GM18499 (cell line): ENCODE results near the gene CYP8B1.

ENCODE experiments used
- ATAC-seq: cut with Tn5 transposase; IDR thresholded peaks from one replicate; pipeline ENCODE4 v1.9.1; 2021; ENCODE audit warnings: moderate number of reproducible peaks; ENCODE audit not compliant: insufficient read depth, unreplicated experiment

CYP8B1 gene

GRCh38 chr3:42855547-42856380 is 19.9 kb downstream of the CYP8B1 start:
- no peak for ATAC-seq

DNA sequence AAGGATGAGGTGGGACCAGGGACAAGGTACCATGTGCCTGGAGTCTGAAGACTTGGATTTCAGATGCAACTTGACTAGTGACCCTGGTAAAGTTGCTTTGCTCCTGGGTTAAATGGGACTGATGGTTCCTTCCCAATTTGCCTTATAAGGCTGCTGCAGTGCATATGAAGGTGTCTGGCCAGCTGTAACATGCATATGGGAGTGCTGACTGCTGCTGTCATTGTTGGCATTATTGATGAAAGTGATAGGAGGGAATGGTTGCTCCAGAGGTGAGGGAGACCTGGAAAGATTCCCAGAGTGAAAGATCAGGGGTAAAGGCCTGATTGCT is 20.5 kb downstream of the CYP8B1 start:
- no peak for ATAC-seq

DNA sequence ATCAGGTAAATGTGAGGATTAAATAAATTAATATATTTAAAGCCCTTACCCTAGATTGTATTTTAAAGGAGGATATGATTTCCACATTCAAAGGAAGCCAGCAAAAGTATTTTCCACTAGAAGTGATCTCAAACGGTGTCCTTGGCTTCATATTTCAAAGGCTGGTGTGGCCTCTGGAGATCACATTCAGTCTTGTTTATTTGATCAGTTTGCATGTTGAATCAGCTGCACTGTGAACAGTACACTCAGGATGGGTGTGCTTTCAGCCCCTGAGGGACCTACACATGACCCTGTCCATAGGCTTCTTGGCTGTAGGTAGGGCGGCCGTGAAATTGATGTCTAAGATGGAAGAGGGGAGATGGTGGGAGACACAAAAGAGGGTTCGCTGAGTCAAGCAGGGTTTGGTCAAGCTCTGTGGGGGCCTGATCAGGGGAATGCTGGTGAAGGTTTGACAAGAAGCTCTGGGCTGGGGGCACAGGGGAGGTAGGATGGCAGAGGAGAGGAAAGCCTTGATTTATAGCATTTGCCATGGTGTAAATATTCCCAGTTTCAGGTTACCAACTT is 21.9 kb downstream of the CYP8B1 start:
- ATAC-seq = no peak

GRCh38 chr3:42853056-42853455 is 22.6 kb downstream of the CYP8B1 start:
- ATAC-seq = no peak

DNA sequence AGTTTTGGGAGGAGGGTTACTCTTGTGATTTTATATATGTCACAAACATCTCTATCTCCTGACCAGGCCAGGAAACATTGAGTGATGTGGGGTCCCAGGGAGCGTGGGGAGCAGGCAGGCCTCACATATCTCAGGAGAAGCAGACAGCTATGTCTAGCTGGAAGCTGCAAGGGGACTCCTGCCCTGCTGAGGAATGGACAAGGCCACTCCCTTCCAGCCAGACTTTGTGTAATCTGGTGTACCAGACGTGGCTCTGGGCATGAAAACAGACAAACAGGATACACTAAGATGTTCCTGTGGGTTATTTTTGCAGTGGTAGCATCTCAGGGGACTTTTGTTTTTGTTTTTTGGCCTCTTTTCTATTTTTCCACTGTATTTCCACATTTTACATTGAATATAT is 23.2 kb downstream of the CYP8B1 start:
- ATAC-seq = no peak

DNA sequence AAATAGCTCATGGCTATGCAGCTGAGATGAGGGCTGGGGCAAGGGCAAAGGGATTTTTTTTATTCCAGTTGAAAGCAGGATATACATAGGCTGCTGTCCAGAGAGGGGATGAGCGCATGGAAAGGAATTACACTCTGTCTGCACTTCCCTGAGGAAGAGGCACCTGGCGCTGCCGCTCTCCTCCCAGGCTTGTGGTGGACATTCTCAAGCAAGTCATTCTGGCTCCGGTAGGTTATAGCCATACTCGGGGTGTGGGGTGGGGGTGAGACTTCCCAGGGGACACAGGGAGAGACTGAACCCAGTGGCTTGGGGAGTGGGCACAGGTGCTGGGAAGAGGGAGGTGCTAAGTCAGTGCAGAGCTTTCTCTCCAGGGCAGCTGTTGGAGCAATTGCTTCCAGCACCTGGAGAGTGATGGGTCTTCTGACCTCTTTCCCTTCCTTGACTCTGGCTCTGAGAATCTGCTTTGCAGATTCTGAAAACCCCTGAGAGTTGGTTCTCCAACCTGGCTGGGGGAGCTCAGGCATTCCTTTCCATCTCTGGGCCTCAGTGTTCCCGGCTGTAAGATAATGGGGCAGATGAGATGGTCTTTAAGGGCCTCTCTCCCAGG is 24.3 kb downstream of the CYP8B1 start:
- ATAC-seq = no peak

DNA sequence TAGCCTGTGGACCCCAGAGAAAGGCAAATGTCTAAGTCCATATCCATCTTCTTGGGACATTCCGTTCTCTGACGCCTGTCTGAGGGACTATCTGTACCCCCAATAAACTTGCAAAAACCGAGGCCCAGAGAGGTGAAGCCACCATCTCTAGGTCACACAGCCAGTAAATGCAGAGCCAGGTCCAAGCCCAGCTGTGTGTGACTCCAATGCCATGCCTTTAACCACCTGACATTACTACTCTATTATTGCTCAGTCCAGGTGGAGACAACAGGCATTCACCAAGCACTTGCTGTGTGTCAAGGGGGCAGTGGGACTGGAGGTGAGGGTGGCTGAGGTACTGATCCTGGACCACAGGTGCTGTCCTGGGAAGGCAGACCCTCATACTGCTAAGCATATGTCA is 25.4 kb downstream of the CYP8B1 start:
- ATAC-seq = no peak

- no peak for ATAC-seq
Observed at GRCh38 chr3:42849017-42849416, 26.7 kb downstream of the CYP8B1 start.

DNA sequence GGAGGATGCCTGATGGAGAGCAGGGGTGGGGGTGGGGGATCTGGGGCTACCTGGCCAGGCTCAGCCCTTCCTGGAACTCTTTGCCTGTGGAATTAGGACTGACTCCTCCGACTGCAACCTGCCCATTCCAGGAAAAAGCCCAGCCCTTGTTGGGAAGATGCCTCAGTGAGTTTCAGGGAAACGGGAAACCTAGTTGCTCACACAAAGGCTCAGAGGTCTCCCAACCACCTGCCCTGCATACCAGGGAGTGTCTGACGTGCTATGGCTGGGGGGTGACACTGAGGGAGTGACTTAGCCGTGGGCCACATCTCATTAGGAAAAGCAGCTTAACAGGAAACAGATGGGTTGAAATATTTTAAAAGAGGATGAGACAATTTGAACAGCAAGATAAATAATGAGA is 27.9 kb downstream of the CYP8B1 start:
- ATAC-seq = no peak

GRCh38 chr3:42846685-42847522 is 28.8 kb downstream of the CYP8B1 start:
- no peak for ATAC-seq

- ATAC-seq = no peak
Observed at GRCh38 chr3:42844815-42845214, 30.9 kb downstream of the CYP8B1 start.

DNA sequence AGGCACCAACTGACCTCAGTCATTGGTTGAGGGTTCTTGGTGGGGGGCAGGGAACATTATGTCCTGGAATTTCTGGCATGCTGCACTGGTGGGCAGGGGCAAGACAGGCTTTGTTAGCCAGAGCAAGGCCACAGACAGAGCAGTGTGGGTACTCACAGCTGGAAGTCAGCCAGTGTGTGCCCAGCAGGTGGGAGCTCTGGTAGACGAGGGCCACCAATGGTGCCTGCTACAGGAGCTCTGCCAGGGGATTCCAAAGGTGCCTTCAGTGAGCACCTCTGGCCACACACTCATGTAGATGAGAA is 31.3 kb downstream of the CYP8B1 start:
- no peak for ATAC-seq

DNA sequence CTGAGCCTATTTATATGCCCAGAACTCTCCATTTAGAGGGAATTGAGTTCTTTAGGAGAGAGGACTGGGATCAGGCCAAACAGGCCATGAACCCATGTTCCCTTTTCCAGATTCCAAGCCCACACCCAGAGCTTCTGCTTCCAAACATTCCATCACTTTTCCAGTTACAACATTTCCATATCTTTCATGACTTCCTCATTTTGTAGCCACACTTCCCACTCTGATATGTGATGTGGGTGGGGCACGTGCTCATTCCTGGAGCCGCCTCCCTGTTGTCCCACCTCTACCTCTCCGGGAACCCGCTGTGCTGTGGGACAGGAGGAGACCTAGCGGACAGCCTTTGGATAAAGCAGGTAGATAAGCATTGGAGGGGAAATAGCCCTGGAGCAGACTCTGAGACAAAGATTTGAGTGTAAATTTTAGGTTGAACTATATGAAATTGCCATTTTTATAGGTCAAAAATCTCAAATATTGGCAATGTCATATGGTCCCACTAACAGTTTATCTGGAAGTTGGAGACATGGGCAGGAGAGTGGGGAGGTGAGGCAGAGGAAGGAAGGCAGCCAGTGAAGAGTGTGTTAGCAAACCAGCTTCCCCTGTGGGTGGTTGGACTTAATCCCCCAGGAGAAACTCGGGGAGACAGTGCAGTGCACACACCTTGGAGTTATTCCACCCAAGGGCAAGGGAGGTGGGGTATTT is 31.8 kb downstream of the CYP8B1 start:
- no peak for ATAC-seq

GRCh38 chr3:42841332-42841731 is 34.3 kb downstream of the CYP8B1 start:
- no peak for ATAC-seq

DNA sequence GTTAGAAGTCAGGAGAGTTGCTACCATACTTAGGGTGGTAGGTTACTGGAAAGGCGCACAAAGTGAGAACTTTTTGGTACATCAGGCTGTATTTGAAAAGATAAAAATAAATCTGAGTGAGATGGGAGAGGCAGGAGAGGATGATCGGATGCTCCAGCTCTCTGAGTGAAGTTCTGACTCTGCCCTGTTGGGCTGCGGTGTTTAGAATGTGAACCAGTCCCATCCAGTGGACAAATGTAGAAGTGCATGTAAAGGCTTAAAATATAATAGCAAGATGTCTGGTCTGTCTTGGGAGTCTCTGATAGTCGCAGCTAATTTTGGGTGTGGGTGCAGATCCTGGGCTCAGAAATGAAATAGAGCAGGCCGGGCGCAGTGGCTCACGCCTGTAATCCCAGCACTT is 36.1 kb downstream of the CYP8B1 start:
- ATAC-seq = peak; percentile 49

DNA sequence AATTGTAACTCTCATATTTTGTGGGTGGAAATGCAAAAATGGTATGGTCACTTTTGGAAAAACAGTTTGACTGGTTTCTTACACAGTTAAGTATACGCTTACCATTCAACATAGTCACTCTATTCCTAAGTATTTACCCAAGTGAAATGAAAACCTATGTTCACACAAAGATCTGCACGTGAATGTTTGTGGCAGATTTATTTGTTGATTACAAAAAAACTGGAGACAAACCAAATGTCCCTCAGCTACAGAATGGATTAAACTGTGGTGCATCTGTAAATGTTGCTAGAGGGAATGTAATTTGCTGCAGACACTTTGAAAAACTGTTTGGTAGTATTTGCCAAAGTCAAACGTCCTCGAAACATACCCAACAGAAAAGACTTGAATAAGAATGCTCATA is 37.1 kb downstream of the CYP8B1 start:
- no peak for ATAC-seq

DNA sequence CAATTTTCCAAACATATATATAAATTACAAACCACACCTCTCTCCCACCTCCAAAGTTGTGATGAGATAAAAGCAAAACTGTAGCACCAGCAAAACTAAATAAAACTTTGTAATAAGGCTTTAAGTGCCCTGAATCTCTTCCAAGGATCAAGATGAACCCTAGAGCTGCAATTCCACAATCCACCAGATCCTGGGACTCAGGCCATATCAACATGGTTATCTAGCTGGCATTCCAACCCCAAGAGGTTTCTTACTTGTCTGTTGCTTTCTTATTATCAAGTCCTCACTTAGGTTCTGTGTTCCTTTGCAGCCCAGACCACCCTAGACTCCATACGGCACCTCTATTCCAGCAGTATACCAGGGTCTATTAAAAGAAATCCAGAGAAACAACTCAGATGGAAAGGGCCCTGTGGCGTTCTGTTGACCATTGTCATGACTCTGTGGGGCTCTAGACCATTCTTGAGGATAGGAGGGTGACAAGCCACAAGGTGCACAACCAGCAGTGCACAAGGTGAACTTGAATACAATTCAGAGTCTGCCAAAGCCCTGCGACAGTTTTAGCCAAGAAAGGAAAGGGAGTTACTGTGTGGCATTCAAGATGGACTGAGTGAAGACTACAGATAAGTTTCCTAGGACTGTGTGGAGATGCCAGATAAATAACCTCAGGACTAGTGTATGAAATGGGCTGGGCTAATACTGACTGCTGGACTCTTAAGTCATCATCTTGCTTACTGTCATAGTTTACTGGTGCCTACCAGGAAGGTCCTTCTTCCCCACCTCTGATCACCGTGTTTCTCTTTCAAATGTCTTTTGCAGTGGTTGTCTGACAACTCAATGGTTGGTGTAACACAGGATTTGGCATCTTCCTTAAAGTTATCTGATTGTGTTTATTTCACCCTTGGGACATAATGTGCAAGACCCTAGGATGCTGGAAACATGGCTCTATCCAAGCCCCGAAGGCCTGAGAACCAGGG is 39.2 kb downstream of the CYP8B1 start:
- ATAC-seq = no peak

- no peak for ATAC-seq
Observed at GRCh38 chr3:42831321-42831713, 44.4 kb downstream of the CYP8B1 start.
